ENCODE results near the gene CARMIL3.

CARMIL3 gene

GRCh38 chr14:24093207-24093900 is 41.5 kb downstream of the CARMIL3 start:
- ChIA-PET CTCF (interaction anchor here (0.8 to 12.8 kb wide), 20 partner anchors 8 to 505 kb away, joined by 3 to 536 read pairs (median 6); partner anchors contain the start of genes CARMIL3, DCAF11, IRF9 and NRL), POLR2A (interaction anchor here (0.6 to 3.6 kb wide), 16 partner anchors 7 to 210 kb away, joined by 3 to 44 read pairs (median 6); partner anchors contain the start of genes CARMIL3, DCAF11, IRF9 and MDP1)
- TF ChIP-seq CTCF (IDR thresholded peaks at IDR 0.05; ENCODE audit: insufficient read depth, low read length, missing control alignments), result no peak
- peak overlapping the region; percentile 87 for H3K4me3 ChIP-seq (ENCODE audit: low read depth, low read length)
- DNase-seq (ENCODE audit: low read depth, low spot score), result no peak

GRCh38 chr14:24093901-24094840 is 42.4 kb downstream of the CARMIL3 start, which contains the start of gene PCK2:
TSS of gene PCK2 (plus strand) at chr14:24094311. CDS start at chr14:24094406, 95 bp downstream.
- CTCF ChIA-PET, result interaction anchor here (0.9 to 12.8 kb wide), 13 partner anchors 8 to 214 kb away, joined by 3 to 536 read pairs (median 4); partner anchors contain the start of genes CARMIL3, CIDEB, IRF9 and TINF2
- H3K4me3 ChIP-seq (ENCODE audit: low read depth, low read length), result peak within 1 kb of the TSS; percentile 87
- POLR2A ChIA-PET, result interaction anchor here (0.6 to 3.6 kb wide), 19 partner anchors 8 to 210 kb away, joined by 3 to 44 read pairs (median 5); partner anchors contain the start of genes CARMIL3, DCAF11, EMC9 and IRF9
- peak; percentile 63 for DNase-seq (ENCODE audit: low read depth, low spot score)
- TF ChIP-seq CTCF (IDR thresholded peaks at IDR 0.05; ENCODE audit: insufficient read depth, low read length, missing control alignments), result peak; percentile 9

GRCh38 chr14:24094841-24095270 is 43.0 kb downstream of the CARMIL3 start:
- TF ChIP-seq CTCF (IDR thresholded peaks at IDR 0.05; ENCODE audit: insufficient read depth, low read length, missing control alignments), result no peak
- CTCF ChIA-PET, result interaction anchor here (0.9 to 12.8 kb wide), 10 partner anchors 13 to 213 kb away, joined by 3 to 536 read pairs (median 4); partner anchors contain the start of genes CARMIL3, CIDEB, IRF9 and TINF2
- POLR2A ChIA-PET, result interaction anchor here (0.9 to 3.6 kb wide), 10 partner anchors 8 to 66 kb away, joined by 3 to 44 read pairs (median 10); partner anchors contain the start of genes DCAF11, EMC9, IRF9 and NRL
- no peak for DNase-seq (ENCODE audit: low read depth, low spot score)
- H3K4me3 ChIP-seq (ENCODE audit: low read depth, low read length), result peak overlapping the region; percentile 87

- no peak for TF ChIP-seq CTCF (IDR thresholded peaks at IDR 0.05; ENCODE audit: insufficient read depth, low read length, missing control alignments)
- peak overlapping the region; percentile 87 for H3K4me3 ChIP-seq (ENCODE audit: low read depth, low read length)
- CTCF ChIA-PET, result interaction anchor here (0.8 to 12.8 kb wide), 11 partner anchors 9 to 213 kb away, joined by 3 to 536 read pairs (median 4); partner anchors contain the start of genes CIDEB, IRF9, PSME2 and TINF2
- no peak for DNase-seq (ENCODE audit: low read depth, low spot score)
- POLR2A ChIA-PET, result interaction anchor here (0.9 to 3.6 kb wide), 9 partner anchors 8 to 65 kb away, joined by 3 to 44 read pairs (median 13); partner anchors contain the start of genes DCAF11, EMC9, IRF9 and NRL
These were observed 43.7 kb downstream of the CARMIL3 start for GRCh38 chr14:24095271-24096068.

- ChIA-PET POLR2A (interaction anchor here (0.7 to 0.9 kb wide), 2 partner anchors 9 to 12 kb away, joined by 3 to 4 read pairs; no protein-coding TSS in a partner anchor), CTCF (interaction anchor here (0.7 to 12.8 kb wide), 6 partner anchors 10 to 64 kb away, joined by 3 to 536 read pairs (median 10); partner anchors contain the start of genes IRF9 and PSME2)
- no peak for TF ChIP-seq CTCF (IDR thresholded peaks at IDR 0.05; ENCODE audit: insufficient read depth, low read length, missing control alignments)
- H3K4me3 ChIP-seq (ENCODE audit: low read depth, low read length), result no peak overlapping the region
- DNase-seq (ENCODE audit: low read depth, low spot score), result no peak
These were observed 44.9 kb downstream of the CARMIL3 start for GRCh38 chr14:24096545-24097181.

Data from AG04449 (cell line).